AG09309 (cell line): ENCODE measurements around the gene POLR3B.

Experiments
- DNase-seq: peaks from one replicate; pipeline ENCODE4 v3.0.0-alpha.2; 2010; ENCODE audit warnings: low read depth
- H3K4me3 ChIP-seq: 2 replicates; pipeline ENCODE4 v1.5.1; 2011; ENCODE audit warnings: mild to moderate bottlenecking, low read depth, low read length, moderate library complexity; ENCODE audit not compliant: control insufficient read depth
- TF ChIP-seq, protein P1 (sequence below): IDR thresholded peaks from 2 replicates; pipeline ENCODE4 v1.5.1; 2011; ENCODE audit warnings: mild to moderate bottlenecking, low read depth, low read length, inconsistent platforms; ENCODE audit not compliant: insufficient read depth, control insufficient read depth; ENCODE audit errors: missing control alignments

The POLR3B gene

DNA sequence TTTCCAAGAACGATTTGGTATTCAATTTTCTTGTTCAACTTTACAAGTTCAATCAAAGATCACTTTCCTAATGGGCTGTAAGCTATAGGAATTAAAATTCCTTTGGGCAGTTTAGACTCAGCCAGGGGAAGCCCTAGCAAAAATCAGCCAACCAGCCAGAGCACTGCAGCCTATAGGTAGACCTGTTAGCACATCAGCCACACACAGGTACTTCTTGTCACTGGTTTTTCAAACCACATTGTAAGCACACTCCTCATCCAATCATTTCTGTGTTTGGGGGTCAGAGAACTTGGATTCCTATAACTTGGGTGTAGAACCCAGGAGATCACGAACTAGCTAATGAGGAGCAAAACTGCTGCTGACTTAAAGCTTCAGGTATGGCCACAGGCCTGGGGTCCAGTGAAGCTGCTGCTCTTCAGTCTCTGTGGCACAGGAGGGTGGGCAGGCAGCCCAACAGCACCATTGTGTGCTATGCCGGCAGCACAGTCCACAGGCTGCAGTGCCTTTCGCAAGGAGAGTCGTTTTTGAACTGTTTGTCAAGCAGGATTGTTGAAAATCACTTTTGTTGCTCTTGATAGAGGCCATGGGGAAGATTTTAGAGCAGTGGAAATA lies 137.9 kb downstream of the POLR3B start:
- TF ChIP-seq, protein P1, sequence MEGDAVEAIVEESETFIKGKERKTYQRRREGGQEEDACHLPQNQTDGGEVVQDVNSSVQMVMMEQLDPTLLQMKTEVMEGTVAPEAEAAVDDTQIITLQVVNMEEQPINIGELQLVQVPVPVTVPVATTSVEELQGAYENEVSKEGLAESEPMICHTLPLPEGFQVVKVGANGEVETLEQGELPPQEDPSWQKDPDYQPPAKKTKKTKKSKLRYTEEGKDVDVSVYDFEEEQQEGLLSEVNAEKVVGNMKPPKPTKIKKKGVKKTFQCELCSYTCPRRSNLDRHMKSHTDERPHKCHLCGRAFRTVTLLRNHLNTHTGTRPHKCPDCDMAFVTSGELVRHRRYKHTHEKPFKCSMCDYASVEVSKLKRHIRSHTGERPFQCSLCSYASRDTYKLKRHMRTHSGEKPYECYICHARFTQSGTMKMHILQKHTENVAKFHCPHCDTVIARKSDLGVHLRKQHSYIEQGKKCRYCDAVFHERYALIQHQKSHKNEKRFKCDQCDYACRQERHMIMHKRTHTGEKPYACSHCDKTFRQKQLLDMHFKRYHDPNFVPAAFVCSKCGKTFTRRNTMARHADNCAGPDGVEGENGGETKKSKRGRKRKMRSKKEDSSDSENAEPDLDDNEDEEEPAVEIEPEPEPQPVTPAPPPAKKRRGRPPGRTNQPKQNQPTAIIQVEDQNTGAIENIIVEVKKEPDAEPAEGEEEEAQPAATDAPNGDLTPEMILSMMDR, result no peak
- no peak for DNase-seq
- no peak overlapping the region for H3K4me3 ChIP-seq

DNA sequence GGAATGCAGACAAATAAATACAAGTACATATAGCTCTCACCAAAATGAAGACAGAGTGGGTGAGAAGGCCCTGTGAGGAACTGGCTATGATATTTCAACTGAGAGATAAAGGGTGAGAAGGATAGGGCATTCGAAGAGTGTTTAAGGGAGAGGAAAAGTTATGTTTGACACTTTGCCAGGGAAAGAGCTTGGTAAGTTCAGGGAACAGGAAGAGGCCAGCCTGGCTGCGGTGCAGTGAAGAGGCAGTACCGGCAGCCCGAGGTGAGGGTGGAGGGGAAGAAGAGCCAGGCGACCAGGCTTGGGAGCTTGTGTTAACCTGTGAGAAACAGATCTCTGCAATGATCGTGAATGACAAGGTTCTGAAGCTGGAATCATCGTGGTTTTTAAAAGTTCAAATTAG lies 140.5 kb downstream of the POLR3B start:
- TF ChIP-seq, protein P1, result no peak
- no peak for DNase-seq
- H3K4me3 ChIP-seq, result no peak overlapping the region

DNA sequence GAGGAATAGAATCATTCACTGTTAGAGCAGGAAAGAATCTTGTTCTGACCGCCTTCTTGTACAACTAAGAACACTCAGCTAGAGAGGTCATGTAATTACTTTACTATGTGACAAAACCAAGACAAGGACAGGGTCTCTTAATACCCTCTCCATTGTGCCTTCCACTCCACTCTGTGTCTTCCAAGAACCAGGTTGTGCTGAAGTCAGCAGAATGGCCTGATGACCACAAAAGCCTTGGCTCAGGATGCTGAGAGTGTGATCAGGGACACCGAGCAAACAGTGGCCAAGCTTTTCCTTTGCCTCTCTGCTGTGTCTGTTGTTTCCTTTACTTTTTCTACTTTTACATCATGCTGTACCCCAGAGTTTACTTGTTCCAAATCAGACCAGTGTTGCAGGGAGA lies 142.1 kb downstream of the POLR3B start:
- TF ChIP-seq, protein P1, result no peak
- no peak overlapping the region for H3K4me3 ChIP-seq
- no peak for DNase-seq

DNA sequence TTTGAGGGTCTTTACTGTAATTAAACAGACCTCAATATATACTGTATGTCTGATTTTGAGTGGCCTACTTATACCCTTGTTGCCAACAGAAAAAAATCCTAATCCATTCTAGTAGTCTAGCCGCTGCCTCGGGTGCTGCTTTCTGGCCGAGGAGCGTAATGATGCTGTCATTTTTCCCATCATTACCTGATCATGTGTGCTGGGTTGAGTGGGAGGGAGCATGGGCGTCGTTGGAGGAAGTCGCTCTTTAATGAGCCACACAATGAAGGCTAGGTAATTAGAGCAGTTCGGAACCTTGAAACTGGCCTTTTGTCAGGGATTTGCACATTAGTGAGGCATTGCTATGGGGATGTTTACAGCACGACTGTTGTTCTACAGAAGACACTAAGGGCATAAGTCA lies 149.1 kb downstream of the POLR3B start:
- no peak for DNase-seq
- no peak overlapping the region for H3K4me3 ChIP-seq
- TF ChIP-seq, protein P1, result no peak

DNA sequence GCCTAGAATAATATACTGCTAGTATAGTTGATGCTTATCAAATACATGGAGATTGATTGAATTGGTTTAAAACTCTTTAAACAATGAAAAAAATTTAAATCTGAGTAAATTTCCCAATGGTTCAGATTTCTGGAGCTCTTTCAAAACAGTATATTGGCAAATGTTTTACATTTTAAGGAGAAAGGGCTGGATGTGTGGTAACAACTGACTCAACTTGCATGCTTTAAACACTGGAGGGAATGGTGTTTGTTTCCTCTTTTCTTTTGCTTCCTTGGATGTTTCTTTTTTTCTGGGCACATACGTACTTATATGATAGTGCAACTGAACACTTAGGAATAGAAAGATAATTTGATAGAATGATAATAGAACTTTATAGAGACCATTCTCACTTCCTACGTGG lies 151.4 kb downstream of the POLR3B start:
- H3K4me3 ChIP-seq, result no peak overlapping the region
- no peak for DNase-seq
- TF ChIP-seq, protein P1, result no peak

DNA sequence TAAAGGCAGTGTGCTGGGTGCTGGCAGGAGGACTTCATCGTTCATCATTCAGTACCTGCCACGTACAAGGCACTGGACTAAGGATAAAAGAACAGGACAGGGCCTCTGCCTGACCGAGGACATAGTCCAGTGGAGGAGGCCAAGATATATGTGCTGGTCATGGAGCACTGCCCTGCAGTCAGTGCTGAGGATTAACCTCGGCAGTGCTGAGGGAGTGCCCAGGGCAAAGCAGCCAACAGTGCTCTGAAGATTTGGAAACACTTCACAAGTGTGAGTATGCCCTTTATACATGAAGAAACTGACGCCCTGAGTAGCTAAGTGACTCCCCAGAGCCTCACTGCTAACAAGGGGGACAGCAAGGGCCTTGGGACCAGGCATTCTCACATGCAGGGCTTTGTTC lies 153.8 kb downstream of the POLR3B start:
- DNase-seq, result no peak
- no peak overlapping the region for H3K4me3 ChIP-seq
- TF ChIP-seq, protein P1, result no peak

DNA sequence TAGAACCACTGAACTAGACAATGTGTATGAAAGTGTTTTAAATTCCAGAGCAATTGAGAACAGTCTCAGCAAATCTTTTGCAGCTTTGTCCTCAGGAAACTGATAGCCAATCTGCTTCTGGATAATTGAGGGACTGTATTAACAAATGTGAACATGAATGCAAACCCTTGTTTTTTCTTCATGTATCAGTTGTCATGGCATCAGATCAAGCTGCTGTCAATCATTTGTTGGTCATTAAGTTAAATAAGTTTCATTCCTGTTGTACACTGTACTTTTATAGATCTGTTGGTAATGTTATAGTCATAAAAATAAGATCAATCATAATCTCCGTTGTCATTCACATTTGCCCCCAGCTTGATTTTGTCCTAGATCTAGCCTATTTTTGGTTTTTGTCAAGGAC lies 159.8 kb downstream of the POLR3B start:
- TF ChIP-seq, protein P1, result no peak
- no peak overlapping the region for H3K4me3 ChIP-seq
- DNase-seq, result no peak
